ENCODE measurements around the gene GNG4.

GNG4 gene

GRCh38 chr1:235503403-235504121, 146.0 kb downstream of the GNG4 start:
- TF ChIP-seq, protein P1, sequence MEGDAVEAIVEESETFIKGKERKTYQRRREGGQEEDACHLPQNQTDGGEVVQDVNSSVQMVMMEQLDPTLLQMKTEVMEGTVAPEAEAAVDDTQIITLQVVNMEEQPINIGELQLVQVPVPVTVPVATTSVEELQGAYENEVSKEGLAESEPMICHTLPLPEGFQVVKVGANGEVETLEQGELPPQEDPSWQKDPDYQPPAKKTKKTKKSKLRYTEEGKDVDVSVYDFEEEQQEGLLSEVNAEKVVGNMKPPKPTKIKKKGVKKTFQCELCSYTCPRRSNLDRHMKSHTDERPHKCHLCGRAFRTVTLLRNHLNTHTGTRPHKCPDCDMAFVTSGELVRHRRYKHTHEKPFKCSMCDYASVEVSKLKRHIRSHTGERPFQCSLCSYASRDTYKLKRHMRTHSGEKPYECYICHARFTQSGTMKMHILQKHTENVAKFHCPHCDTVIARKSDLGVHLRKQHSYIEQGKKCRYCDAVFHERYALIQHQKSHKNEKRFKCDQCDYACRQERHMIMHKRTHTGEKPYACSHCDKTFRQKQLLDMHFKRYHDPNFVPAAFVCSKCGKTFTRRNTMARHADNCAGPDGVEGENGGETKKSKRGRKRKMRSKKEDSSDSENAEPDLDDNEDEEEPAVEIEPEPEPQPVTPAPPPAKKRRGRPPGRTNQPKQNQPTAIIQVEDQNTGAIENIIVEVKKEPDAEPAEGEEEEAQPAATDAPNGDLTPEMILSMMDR (IDR thresholded peaks at IDR 0.05; ENCODE audit: low read length, missing control alignments), result no peak
- peak; percentile 52 for DNase-seq (ENCODE audit: low read depth)
- peak overlapping the region; percentile 87 for H3K4me3 ChIP-seq (replicated peaks; ENCODE audit: low read depth, low read length)

- TF ChIP-seq, protein P1 (IDR thresholded peaks at IDR 0.05; ENCODE audit: low read length, missing control alignments), result no peak
- H3K4me3 ChIP-seq (replicated peaks; ENCODE audit: low read depth, low read length), result peak overlapping the region; percentile 87
- DNase-seq (ENCODE audit: low read depth), result peak; percentile 39
Observed at GRCh38 chr1:235502601-235503402, 146.8 kb downstream of the GNG4 start.

GRCh38 chr1:235500971-235501540, 148.5 kb downstream of the GNG4 start:
- no peak for DNase-seq (ENCODE audit: low read depth)
- no peak overlapping the region for H3K4me3 ChIP-seq (replicated peaks; ENCODE audit: low read depth, low read length)
- TF ChIP-seq, protein P1 (IDR thresholded peaks at IDR 0.05; ENCODE audit: low read length, missing control alignments), result no peak

All from fibroblast of pulmonary artery (primary cell).